HEK293 (cell line): Measurements from ENCODE around the gene SH3TC1.

ENCODE experiments used
- CTCF ChIA-PET: fragments of 350-600 bp; formaldehyde crosslinking; extraction: SDS; loops from one replicate; lab custom pipeline; 2021; ENCODE audit warnings: antibody characterized with exemption; lab: Yijun Ruan, JAX
- POLR2A ChIA-PET: fragments of 300-600 bp; formaldehyde crosslinking; extraction: SDS; loops from one replicate; lab custom pipeline; 2020; ENCODE audit warnings: antibody characterized with exemption, inconsistent platforms; lab: Yijun Ruan, JAX
- H3K27ac ChIP-seq: fragments of 200-500 bp; sonication (Bioruptor generic); 2 replicates; pipeline ENCODE4 v1.5.1; 2014; ENCODE audit warnings: low read depth, low read length, control low read depth, inconsistent platforms; ENCODE audit errors: extremely low read depth
- H3K36me3 ChIP-seq, 2 experiments: fragments of 200-500 bp in 1 of 2; sonication (Bioruptor generic) in 1 of 2; 1 replicate in 1 of 2; 2 replicates in 1 of 2; pipeline ENCODE4 v1.5.1; 2014 to 2017; ENCODE audit warnings: inconsistent platforms in 2 of 2, low read length in 2 of 2; ENCODE audit not compliant: control insufficient read depth in 2 of 2, insufficient read depth in 1 of 2
- H3K4me1 ChIP-seq: fragments of 200-500 bp; sonication (Bioruptor generic); 2 replicates; pipeline ENCODE4 v1.5.1; 2014; ENCODE audit warnings: mild to moderate bottlenecking, low read length, inconsistent platforms; ENCODE audit not compliant: control insufficient read depth, insufficient read depth
- H3K4me3 ChIP-seq: 2 replicates; pipeline ENCODE4 v1.5.1; 2011; ENCODE audit warnings: low read depth, mild to moderate bottlenecking, control low read depth, low read length, moderate library complexity
- H3K9me3 ChIP-seq: fragments of 200-500 bp; sonication (Bioruptor generic); 2 replicates; pipeline ENCODE4 v1.5.1; 2014; ENCODE audit warnings: low read depth, low read length, inconsistent platforms; ENCODE audit not compliant: control insufficient read depth, insufficient read depth
- GFI1B ChIP-seq: fragments of 450-650 bp; formaldehyde crosslinking; IDR thresholded peaks from 2 replicates; pipeline ENCODE4 v1.5.1; 2016; ENCODE audit warnings: missing biosample characterization, missing genetic modification characterization
- IKZF3 ChIP-seq: fragments of 450-650 bp; IDR thresholded peaks from 2 replicates; pipeline ENCODE4 v1.5.0; 2018; ENCODE audit warnings: missing biosample characterization, mild to moderate bottlenecking, missing genetic modification characterization, moderate library complexity
- ZBTB1 ChIP-seq: fragments of 450-650 bp; formaldehyde crosslinking; IDR thresholded peaks from 2 replicates; pipeline ENCODE4 v1.5.1; 2016; ENCODE audit warnings: missing biosample characterization, missing genetic modification characterization
- ZBTB17 ChIP-seq: fragments of 450-650 bp; formaldehyde crosslinking; IDR thresholded peaks from 2 replicates; pipeline ENCODE4 v1.5.1; 2016; ENCODE audit warnings: missing biosample characterization, missing genetic modification characterization
- ZFP3 ChIP-seq: fragments of 450-650 bp; formaldehyde crosslinking; IDR thresholded peaks from 2 replicates; pipeline ENCODE4 v1.5.1; 2016; ENCODE audit warnings: low read depth, missing biosample characterization, missing genetic modification characterization
- ZFP69B ChIP-seq: fragments of 450-650 bp; formaldehyde crosslinking; IDR thresholded peaks from 2 replicates; pipeline ENCODE4 v1.5.1; 2016; ENCODE audit warnings: missing biosample characterization, missing genetic modification characterization
- ZNF302 ChIP-seq: fragments of 450-650 bp; formaldehyde crosslinking; IDR thresholded peaks from 2 replicates; pipeline ENCODE4 v1.5.1; 2016; ENCODE audit warnings: missing biosample characterization, missing genetic modification characterization, low read depth
- ZNF341 ChIP-seq: fragments of 450-650 bp; formaldehyde crosslinking; IDR thresholded peaks from 2 replicates; pipeline ENCODE4; 2016; ENCODE audit warnings: low read depth, missing biosample characterization, missing genetic modification characterization
- ZNF350 ChIP-seq: fragments of 450-650 bp; formaldehyde crosslinking; IDR thresholded peaks from 2 replicates; pipeline ENCODE4 v1.5.0; 2017; ENCODE audit warnings: missing biosample characterization, mild to moderate bottlenecking, missing genetic modification characterization
- ZNF48 ChIP-seq: fragments of 450-650 bp; formaldehyde crosslinking; IDR thresholded peaks from 2 replicates; pipeline ENCODE4 v1.5.1; 2016; ENCODE audit warnings: missing biosample characterization, missing genetic modification characterization
- ZNF777 ChIP-seq: fragments of 450-650 bp; formaldehyde crosslinking; IDR thresholded peaks from 2 replicates; pipeline ENCODE4 v1.5.1; 2017; ENCODE audit warnings: missing biosample characterization, missing genetic modification characterization, borderline replicate concordance
- ZNF830 ChIP-seq: fragments of 450-650 bp; IDR thresholded peaks from 2 replicates; pipeline ENCODE4 v1.5.0; 2018; ENCODE audit warnings: missing biosample characterization, missing genetic modification characterization, low read depth, mild to moderate bottlenecking, moderate library complexity
- TF ChIP-seq, protein P1 (sequence below): fragments of 450-650 bp; formaldehyde crosslinking; IDR thresholded peaks from 2 replicates; pipeline ENCODE4 v1.5.1; 2016; ENCODE audit warnings: missing biosample characterization, missing genetic modification characterization, borderline replicate concordance
- TF ChIP-seq, protein P2 (sequence below): fragments of 450-650 bp; IDR thresholded peaks from 2 replicates; pipeline ENCODE4 v1.5.1; 2018; ENCODE audit warnings: missing biosample characterization, missing genetic modification characterization
- TF ChIP-seq, protein P3 (sequence below): fragments of 450-650 bp; formaldehyde crosslinking; IDR thresholded peaks from 2 replicates; pipeline ENCODE4 v1.5.1; 2017; ENCODE audit warnings: missing biosample characterization, missing genetic modification characterization
- TF ChIP-seq, protein P4 (sequence below): fragments of 450-650 bp; formaldehyde crosslinking; IDR thresholded peaks from 2 replicates; pipeline ENCODE4 v1.5.1; 2016; ENCODE audit warnings: missing biosample characterization, missing genetic modification characterization, borderline replicate concordance
- TF ChIP-seq, protein P5 (sequence below): fragments of 450-650 bp; formaldehyde crosslinking; IDR thresholded peaks from 2 replicates; pipeline ENCODE4 v1.5.1; 2017; ENCODE audit warnings: missing biosample characterization, missing genetic modification characterization
- TF ChIP-seq, protein P6 (sequence below): fragments of 450-650 bp; formaldehyde crosslinking; IDR thresholded peaks from 2 replicates; pipeline ENCODE4 v1.5.1; 2016; ENCODE audit warnings: missing biosample characterization, missing genetic modification characterization, borderline replicate concordance

SH3TC1 gene

DNA sequence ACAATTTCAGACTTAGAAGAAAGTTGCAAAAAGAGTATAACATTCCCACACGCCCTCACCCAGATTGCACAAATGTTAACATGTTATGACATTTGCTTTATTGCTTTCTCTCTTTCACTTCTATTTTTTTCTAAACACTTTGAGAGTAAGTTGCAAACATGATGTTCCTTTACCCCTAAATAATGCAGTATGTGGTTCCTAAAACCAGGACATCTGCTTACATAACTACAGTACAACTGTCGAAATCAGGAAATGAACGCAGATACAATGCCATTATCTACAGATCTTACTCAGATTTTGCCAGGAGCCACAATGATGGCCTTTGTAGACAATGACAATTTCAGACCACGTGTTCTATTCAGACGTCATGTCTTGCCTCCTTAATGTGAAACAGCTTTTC, 22.4 kb downstream of the SH3TC1 start:
- H3K27ac ChIP-seq: no peak overlapping the region
- POLR2A ChIA-PET: no interaction called here
- CTCF ChIA-PET: interaction anchor here (0.5 kb wide), 2 partner anchors 69 to 181 kb away, joined by 3 read pairs; no protein-coding TSS in a partner anchor
- H3K9me3 ChIP-seq: no peaks in the 10 kb centered on the region
- TF ChIP-seq, protein P1, sequence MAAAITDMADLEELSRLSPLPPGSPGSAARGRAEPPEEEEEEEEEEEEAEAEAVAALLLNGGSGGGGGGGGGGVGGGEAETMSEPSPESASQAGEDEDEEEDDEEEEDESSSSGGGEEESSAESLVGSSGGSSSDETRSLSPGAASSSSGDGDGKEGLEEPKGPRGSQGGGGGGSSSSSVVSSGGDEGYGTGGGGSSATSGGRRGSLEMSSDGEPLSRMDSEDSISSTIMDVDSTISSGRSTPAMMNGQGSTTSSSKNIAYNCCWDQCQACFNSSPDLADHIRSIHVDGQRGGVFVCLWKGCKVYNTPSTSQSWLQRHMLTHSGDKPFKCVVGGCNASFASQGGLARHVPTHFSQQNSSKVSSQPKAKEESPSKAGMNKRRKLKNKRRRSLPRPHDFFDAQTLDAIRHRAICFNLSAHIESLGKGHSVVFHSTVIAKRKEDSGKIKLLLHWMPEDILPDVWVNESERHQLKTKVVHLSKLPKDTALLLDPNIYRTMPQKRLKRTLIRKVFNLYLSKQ (tag by site-specific recombination): no peak
- TF ChIP-seq ZNF48 (tag by site-specific recombination) (no peak), ZBTB1 (tag by site-specific recombination) (no peak), ZNF830 (tag by site-specific recombination) (no peak), ZNF302 (tag by site-specific recombination) (no peak), ZNF350 (no peak)
- TF ChIP-seq, protein P2, sequence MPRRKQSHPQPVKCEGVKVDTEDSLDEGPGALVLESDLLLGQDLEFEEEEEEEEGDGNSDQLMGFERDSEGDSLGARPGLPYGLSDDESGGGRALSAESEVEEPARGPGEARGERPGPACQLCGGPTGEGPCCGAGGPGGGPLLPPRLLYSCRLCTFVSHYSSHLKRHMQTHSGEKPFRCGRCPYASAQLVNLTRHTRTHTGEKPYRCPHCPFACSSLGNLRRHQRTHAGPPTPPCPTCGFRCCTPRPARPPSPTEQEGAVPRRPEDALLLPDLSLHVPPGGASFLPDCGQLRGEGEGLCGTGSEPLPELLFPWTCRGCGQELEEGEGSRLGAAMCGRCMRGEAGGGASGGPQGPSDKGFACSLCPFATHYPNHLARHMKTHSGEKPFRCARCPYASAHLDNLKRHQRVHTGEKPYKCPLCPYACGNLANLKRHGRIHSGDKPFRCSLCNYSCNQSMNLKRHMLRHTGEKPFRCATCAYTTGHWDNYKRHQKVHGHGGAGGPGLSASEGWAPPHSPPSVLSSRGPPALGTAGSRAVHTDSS (tag by site-specific recombination): no peak
- TF ChIP-seq, protein P3, sequence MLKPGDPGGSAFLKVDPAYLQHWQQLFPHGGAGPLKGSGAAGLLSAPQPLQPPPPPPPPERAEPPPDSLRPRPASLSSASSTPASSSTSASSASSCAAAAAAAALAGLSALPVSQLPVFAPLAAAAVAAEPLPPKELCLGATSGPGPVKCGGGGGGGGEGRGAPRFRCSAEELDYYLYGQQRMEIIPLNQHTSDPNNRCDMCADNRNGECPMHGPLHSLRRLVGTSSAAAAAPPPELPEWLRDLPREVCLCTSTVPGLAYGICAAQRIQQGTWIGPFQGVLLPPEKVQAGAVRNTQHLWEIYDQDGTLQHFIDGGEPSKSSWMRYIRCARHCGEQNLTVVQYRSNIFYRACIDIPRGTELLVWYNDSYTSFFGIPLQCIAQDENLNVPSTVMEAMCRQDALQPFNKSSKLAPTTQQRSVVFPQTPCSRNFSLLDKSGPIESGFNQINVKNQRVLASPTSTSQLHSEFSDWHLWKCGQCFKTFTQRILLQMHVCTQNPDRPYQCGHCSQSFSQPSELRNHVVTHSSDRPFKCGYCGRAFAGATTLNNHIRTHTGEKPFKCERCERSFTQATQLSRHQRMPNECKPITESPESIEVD (tag by site-specific recombination): no peak
- H3K4me3 ChIP-seq: no peak overlapping the region
- no peaks in the 10 kb centered on the region for H3K4me1 ChIP-seq
- H3K36me3 ChIP-seq: peaks cover 0 to 14% of the 10 kb centered on the region in 2 experiments; a peak in 1 of 3 replicates

DNA sequence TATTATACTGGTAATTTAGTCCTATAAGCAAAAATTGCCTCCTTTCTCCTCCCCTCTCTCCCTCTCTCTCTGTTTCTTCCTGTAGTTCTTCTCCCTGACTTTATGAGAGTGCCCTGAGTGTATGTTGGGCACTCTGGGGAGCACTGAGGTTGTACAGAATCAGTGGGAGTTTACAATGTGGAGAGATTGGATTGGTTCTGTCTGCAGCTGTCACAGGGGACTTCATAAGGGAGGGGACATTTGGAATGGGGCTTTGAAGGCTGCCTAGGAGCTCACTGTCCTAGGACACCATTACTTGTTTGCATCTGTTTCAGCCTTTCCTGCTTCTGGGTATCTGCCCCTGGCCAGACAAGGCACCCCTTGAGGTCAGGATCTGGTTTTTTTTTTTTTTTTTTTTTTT, 22.9 kb downstream of the SH3TC1 start:
- H3K27ac ChIP-seq: no peak overlapping the region
- POLR2A ChIA-PET: interaction anchor here (0.6 kb wide), 1 partner anchor 15 kb away, joined by 5 read pairs; no protein-coding TSS in a partner anchor
- TF ChIP-seq, protein P4, sequence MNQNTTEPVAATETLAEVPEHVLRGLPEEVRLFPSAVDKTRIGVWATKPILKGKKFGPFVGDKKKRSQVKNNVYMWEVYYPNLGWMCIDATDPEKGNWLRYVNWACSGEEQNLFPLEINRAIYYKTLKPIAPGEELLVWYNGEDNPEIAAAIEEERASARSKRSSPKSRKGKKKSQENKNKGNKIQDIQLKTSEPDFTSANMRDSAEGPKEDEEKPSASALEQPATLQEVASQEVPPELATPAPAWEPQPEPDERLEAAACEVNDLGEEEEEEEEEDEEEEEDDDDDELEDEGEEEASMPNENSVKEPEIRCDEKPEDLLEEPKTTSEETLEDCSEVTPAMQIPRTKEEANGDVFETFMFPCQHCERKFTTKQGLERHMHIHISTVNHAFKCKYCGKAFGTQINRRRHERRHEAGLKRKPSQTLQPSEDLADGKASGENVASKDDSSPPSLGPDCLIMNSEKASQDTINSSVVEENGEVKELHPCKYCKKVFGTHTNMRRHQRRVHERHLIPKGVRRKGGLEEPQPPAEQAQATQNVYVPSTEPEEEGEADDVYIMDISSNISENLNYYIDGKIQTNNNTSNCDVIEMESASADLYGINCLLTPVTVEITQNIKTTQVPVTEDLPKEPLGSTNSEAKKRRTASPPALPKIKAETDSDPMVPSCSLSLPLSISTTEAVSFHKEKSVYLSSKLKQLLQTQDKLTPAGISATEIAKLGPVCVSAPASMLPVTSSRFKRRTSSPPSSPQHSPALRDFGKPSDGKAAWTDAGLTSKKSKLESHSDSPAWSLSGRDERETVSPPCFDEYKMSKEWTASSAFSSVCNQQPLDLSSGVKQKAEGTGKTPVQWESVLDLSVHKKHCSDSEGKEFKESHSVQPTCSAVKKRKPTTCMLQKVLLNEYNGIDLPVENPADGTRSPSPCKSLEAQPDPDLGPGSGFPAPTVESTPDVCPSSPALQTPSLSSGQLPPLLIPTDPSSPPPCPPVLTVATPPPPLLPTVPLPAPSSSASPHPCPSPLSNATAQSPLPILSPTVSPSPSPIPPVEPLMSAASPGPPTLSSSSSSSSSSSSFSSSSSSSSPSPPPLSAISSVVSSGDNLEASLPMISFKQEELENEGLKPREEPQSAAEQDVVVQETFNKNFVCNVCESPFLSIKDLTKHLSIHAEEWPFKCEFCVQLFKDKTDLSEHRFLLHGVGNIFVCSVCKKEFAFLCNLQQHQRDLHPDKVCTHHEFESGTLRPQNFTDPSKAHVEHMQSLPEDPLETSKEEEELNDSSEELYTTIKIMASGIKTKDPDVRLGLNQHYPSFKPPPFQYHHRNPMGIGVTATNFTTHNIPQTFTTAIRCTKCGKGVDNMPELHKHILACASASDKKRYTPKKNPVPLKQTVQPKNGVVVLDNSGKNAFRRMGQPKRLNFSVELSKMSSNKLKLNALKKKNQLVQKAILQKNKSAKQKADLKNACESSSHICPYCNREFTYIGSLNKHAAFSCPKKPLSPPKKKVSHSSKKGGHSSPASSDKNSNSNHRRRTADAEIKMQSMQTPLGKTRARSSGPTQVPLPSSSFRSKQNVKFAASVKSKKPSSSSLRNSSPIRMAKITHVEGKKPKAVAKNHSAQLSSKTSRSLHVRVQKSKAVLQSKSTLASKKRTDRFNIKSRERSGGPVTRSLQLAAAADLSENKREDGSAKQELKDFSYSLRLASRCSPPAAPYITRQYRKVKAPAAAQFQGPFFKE (tag by site-specific recombination): no peak
- TF ChIP-seq ZNF341 (tag by site-specific recombination): no peak
- TF ChIP-seq ZFP69B (tag by site-specific recombination): no peak
- TF ChIP-seq, protein P5, sequence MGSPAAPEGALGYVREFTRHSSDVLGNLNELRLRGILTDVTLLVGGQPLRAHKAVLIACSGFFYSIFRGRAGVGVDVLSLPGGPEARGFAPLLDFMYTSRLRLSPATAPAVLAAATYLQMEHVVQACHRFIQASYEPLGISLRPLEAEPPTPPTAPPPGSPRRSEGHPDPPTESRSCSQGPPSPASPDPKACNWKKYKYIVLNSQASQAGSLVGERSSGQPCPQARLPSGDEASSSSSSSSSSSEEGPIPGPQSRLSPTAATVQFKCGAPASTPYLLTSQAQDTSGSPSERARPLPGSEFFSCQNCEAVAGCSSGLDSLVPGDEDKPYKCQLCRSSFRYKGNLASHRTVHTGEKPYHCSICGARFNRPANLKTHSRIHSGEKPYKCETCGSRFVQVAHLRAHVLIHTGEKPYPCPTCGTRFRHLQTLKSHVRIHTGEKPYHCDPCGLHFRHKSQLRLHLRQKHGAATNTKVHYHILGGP (tag by site-specific recombination): no peak
- no peak for TF ChIP-seq ZNF777 (tag by site-specific recombination)
- TF ChIP-seq GFI1B: no peak
- 0 out of 2 replicates have a peak, but pooled peaks have one; percentile 19 for TF ChIP-seq ZBTB17 (tag by site-specific recombination)
- TF ChIP-seq, protein P6, sequence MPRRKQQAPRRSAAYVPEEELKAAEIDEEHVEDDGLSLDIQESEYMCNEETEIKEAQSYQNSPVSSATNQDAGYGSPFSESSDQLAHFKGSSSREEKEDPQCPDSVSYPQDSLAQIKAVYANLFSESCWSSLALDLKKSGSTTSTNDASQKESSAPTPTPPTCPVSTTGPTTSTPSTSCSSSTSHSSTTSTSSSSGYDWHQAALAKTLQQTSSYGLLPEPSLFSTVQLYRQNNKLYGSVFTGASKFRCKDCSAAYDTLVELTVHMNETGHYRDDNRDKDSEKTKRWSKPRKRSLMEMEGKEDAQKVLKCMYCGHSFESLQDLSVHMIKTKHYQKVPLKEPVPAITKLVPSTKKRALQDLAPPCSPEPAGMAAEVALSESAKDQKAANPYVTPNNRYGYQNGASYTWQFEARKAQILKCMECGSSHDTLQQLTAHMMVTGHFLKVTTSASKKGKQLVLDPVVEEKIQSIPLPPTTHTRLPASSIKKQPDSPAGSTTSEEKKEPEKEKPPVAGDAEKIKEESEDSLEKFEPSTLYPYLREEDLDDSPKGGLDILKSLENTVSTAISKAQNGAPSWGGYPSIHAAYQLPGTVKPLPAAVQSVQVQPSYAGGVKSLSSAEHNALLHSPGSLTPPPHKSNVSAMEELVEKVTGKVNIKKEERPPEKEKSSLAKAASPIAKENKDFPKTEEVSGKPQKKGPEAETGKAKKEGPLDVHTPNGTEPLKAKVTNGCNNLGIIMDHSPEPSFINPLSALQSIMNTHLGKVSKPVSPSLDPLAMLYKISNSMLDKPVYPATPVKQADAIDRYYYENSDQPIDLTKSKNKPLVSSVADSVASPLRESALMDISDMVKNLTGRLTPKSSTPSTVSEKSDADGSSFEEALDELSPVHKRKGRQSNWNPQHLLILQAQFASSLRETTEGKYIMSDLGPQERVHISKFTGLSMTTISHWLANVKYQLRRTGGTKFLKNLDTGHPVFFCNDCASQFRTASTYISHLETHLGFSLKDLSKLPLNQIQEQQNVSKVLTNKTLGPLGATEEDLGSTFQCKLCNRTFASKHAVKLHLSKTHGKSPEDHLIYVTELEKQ (tag by site-specific recombination): no peak
- no peak for TF ChIP-seq IKZF3 (tag by site-specific recombination)
- TF ChIP-seq ZFP3 (tag by site-specific recombination): peak; percentile 85
- no peaks in the 10 kb centered on the region for H3K9me3 ChIP-seq
- CTCF ChIA-PET: no interaction called here
- H3K36me3 ChIP-seq: peaks cover 0 to 14% of the 10 kb centered on the region in 2 experiments; a peak in 1 of 3 replicates
- no peaks in the 10 kb centered on the region for H3K4me1 ChIP-seq
- H3K4me3 ChIP-seq: no peak overlapping the region
